Measurements from ENCODE around the gene NTM.
"Not testable (repeated sequence)": the region's sequence is repeated elsewhere in the genome, so short reads cannot be mapped to it uniquely, and the experiment has no call there.

Gene NTM

GRCh38 chr11:131909426-131910177 is 539.2 kb downstream of the NTM start:
- no peak for DNase-seq

- DNase-seq: no peak
These were observed 539.7 kb downstream of the NTM start for GRCh38 chr11:131910178-131910522.

DNA sequence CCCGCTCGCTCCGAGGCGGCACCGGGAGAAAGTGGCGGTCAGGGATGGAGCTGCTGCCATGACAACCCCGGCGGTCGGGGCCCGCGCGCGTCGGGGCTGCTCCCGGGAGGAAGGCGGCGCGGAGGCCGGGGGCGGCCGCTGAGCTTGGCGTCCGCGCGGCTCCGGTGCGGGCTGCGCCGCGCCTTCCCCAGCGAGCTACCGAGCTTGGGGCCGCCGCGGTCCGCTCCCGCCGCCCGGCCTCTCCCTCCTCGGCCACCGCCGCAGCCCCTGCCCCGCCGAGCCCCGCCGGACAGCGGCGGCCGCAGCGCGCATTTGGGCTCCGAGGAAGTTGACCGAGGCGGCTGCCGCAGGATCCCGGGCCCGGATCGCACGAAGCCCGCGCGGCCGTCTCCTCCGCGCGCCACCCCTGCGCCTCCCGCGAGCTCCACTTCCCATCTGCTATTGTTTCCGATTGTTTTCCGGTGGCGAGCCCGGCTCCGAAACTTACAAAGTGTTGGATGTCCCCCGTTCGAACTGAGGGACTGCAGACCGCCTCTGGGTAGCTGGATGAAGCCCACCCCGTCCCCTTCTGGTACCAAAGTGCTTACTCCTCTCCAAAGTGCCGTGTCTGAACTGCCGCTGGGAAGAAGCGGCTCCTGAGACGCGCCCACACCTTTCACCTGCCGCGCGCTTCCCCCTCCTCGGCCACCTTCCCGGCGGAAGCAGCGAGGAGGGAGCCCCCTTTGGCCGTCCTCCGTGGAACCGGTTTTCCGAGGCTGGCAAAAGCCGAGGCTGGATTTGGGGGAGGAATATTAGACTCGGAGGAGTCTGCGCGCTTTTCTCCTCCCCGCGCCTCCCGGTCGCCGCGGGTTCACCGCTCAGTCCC is 540.3 kb downstream of the NTM start:
- no peak for DNase-seq

GRCh38 chr11:131911388-131912032 is 541.1 kb downstream of the NTM start:
- DNase-seq: not testable (repeated sequence)

DNA sequence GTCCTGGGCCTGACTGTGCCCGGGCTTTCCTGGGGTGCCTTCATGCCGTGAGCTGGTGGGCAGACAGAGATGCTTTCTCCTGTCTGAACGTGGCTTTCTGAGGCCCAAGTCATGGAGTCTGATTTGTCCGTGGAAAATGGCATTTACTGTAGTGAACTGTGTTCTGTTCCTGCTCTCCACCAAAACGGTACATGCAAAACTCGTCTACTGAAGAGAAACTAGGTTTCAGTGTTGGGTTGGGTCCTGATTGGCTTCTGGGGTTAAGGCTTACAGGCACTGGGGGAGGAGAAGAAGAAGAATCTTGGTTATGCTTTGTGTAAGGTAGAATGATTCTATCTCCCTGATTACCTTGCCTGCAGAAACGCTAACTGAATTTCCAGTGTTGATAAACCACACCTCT is 541.7 kb downstream of the NTM start:
- no peak for DNase-seq

- no peak for DNase-seq
These were observed 542.9 kb downstream of the NTM start for GRCh38 chr11:131913267-131913666.

DNA sequence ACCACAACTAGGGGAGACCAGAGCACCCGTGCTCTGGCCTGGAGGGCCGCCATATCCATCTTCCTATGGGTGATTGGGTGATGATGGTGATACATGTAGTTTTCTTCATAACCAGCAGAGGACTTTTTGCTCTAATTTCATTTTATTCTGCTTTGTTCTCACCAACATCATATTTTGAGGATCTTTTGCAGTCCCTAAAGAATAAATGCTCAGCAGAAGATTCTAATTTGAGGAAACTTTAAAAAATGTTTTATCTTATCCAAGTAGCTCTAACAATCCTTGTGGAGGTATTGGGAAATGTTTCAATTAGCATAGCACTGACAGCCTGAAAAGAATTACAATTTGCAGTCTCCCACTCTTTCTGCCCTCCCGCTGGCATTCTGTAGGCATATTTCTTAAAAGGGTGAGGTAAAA is 544.0 kb downstream of the NTM start:
- no peak for DNase-seq

- no peak for DNase-seq
These were observed 546.2 kb downstream of the NTM start for GRCh38 chr11:131916638-131917037.

GRCh38 chr11:131917634-131918384 is 547.4 kb downstream of the NTM start:
- DNase-seq: no peak

DNA sequence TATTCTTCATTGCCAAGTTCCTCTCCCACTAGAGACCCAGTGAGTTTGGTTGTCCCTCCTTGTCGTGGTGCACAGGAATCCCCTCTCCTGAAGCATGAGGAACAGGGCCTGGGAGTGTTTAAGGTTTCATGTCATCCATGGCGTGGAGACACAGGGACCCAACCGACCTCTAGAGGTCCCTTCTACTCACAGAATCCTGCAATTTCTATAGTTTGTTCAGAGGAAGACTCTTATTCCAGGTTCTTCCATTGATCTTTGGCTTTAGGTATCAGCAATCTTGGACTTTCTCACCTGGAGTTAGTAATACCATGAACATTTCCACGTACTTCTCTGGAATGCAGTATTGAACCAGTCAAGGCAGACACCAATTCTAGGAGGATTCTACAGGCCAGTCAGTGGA is 548.2 kb downstream of the NTM start:
- no peak for DNase-seq

DNA sequence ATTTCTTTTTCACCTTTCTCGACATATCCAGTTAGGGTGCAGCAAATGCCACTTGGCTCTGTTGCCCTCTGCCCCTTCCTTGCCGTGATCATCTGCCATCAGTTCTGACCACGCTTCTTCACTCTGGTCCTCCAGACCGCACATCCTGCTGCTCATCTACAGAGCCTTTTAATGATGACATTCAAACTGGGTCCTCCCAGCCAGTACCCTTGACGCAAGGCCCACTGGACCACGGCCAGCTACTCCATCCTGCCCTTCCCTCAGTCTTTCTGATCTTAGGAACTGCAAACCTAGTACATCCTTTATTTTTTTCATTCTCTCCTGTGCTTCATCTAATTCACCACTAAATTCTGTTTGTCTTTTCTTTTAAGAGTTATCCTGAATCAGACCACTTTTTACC is 551.8 kb downstream of the NTM start:
- DNase-seq: no peak

GRCh38 chr11:131923309-131923708 is 552.9 kb downstream of the NTM start:
- no peak for DNase-seq

- DNase-seq: no peak
These were observed 553.6 kb downstream of the NTM start for GRCh38 chr11:131924001-131924400.

DNA sequence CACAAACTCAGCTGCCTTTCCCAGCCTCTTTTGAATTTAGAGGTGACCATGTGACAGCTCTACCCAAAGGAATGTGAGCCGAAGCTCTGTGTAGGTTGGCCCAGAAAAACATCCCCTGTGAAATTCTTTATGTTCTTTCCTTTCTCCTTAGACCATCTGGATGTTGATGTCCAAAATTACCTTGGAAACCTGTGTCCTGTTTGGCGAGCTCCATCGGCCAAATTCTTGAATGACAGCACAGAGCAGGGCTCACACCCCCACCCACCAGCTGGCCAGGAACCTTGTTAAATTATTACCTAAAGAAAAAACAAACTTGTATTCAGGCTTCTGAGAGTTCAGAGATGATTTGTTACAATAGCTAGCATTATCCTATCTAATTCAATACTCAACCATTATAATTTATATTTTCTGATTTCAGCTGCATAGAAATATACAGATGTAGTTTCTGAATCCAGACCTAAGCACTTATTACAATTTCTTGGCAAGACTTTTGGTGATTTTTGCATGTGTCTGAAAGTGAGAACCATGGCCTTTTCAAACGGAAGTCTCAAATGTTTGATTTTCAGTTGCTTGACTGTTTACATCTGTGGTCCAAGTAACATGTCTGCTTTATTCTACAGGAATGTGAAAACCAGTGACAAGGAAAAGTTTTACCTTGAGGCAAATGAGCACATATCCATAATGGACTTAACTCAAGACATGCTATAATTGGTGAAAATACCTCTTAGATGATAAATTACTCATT is 554.2 kb downstream of the NTM start:
- no peak for DNase-seq

GRCh38 chr11:131925829-131926228 is 555.4 kb downstream of the NTM start:
- no peak for DNase-seq

DNA sequence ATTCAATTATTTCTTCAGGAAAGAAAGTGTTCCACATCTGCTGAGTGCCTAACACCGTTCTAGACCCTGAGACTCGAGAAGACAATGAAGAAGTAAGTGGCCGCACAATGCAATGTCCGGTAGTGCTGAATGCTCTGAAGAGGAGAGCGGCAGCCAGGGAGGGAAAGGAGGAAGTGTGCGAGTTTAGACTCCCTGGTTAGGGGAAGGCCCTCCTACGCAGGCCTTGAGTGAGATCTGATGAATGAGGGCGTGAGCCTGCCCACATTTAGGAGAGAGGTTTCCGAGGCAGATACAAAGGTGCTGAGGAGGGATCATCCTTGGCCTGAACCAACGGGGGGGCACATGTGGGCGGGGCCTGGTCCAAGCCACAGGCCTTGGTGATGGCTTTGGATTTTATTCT is 558.6 kb downstream of the NTM start:
- no peak for DNase-seq

DNA sequence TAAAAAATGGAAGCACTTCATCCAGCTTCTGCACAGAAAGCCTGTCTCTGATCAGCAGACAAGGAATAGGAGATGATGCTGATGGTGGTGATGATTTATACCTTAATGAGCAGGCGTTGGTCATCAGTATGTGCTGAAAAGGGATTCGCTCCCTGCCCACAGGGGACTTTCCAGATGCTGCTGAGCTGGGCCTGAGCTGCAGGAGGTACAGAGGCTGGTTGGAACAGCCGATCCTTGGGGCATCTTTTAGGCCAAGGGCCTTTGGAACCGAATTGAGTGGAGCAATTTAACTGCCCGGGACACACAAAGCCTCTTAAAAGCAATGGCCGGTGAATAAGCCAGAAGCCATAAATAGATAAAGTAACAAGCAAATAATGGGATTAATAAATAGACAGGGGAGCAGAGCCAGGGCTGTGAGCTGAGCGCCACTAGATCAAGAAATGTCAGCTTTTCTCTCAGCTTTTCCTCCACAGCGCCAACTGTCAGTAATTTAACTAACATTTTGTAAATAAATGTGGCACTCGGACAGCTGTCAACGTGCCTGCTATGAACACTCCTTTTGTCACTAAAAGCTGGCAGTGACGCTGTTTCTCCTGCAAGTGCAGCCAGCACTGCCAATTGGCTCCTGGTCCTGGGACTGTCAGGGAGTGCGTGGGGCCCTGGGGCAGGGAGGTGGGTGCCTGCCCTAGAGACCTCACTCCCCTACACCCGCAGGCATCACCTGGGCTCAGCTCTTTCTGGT is 562.3 kb downstream of the NTM start:
- peak; percentile 9 for DNase-seq

DNA sequence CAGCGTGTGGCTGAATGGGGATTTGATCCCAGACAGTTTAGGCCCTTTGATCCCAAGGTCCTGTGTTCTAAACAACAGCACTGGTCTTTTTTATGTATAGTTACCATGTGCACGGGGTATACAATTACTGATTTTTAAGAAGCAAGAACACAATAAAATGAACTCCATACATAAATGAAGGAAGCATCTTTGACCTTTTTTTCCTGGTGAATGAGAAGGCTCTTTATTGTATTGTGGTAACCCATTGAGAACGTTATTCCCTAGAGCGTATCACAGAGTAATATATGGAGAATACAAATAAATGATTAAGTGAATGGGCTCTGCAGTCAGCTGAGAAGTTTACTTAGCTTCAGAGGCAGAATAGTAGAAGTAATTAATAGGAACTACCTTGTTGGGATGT is 563.6 kb downstream of the NTM start:
- DNase-seq: peak; percentile 69

- no peak for DNase-seq
These were observed 567.9 kb downstream of the NTM start for GRCh38 chr11:131938351-131938751.

- DNase-seq: no peak
These were observed 569.7 kb downstream of the NTM start for GRCh38 chr11:131940126-131940525.

- no peak for DNase-seq
These were observed 572.5 kb downstream of the NTM start for GRCh38 chr11:131942878-131943277.

DNA sequence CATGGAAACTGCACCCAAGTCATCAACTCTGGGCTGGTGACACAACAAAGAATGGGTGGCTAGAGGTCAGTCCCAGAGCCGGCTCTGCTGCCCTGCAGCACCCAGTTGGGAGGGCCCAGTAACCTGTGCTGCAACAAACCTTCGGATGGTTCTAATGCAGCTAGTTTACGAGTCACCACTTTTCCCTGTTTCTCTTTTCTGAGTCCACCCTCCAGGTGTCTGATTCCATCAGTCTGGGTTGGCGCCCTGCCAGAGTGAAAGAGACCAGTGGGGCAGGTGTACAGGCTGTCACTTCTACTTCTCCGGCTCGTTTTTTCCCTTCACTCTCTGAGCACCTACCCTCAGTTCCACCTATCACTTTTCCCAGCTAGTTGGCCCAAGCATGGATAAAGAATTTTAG is 572.9 kb downstream of the NTM start:
- DNase-seq: no peak
